Endothelial cell of umbilical vein (primary cell): ENCODE measurements around the gene SMARCC1. TPM values are rescaled to one million over a fixed set of nuclear protein-coding genes. Genes with fewer than 3 reads are reported as not detected.

Experiments used
- BruUV-seq: library from RNA; stranded (reverse); fragments of 400-500 nt; replicated peaks from 2 replicates; lab custom pipeline; 2021; lab: Mats Ljungman, UMichigan
- CTCF ChIA-PET: fragments of 300-600, 350-600 bp; sonication (Branson Sonifier 250); formaldehyde crosslinking; loops from one replicate; lab custom pipeline; 2021; ENCODE audit warnings: antibody characterized with exemption, inconsistent platforms; lab: Charles Lee
- POLR2A ChIA-PET: fragments of 300-600, 350-600 bp; sonication (Branson Sonifier 250); formaldehyde crosslinking; loops from one replicate; lab custom pipeline; 2021; ENCODE audit warnings: antibody characterized with exemption, inconsistent platforms; lab: Charles Lee
- DNase-seq: peaks from one replicate; pipeline ENCODE4 v3.0.0-alpha.2; 2011; ENCODE audit warnings: low read depth, low spot score
- FAIRE-seq: peaks from 2 replicates; lab custom pipeline; 2011; peaks lifted over from hg19 to GRCh38; lab: Jason Lieb, UNC
- H2AFZ ChIP-seq: 2 replicates; pipeline ENCODE4 v1.6.0; 2012; ENCODE audit warnings: low read depth, low read length, control low read depth, inconsistent platforms
- H3K27ac ChIP-seq: 2 replicates; pipeline ENCODE4 v1.5.1; 2011; ENCODE audit warnings: low read depth, mild to moderate bottlenecking, control low read depth, low read length, moderate library complexity; ENCODE audit not compliant: insufficient read depth
- H3K27me3 ChIP-seq, 2 experiments: 2 replicates each; pipeline versions ENCODE4 v1.6.0 to v1.6.1; 2011; ENCODE audit warnings: low read length in 2 of 2, mixed read lengths in 1 of 2; ENCODE audit not compliant: control insufficient read depth in 2 of 2, insufficient read depth in 2 of 2
- H3K36me3 ChIP-seq, 2 experiments: 2 replicates in 1 of 2; 3 replicates in 1 of 2; pipeline ENCODE4 v1.5.1; 2011; ENCODE audit warnings: low read length in 2 of 2, mild to moderate bottlenecking in 1 of 2, moderate library complexity in 1 of 2; ENCODE audit not compliant: control insufficient read depth in 2 of 2, insufficient read depth in 2 of 2; ENCODE audit errors: extremely low read depth in 1 of 2
- H3K4me1 ChIP-seq: 3 replicates; pipeline ENCODE4 v1.5.1; 2011; ENCODE audit warnings: mild to moderate bottlenecking, low read length; ENCODE audit not compliant: control insufficient read depth, insufficient read depth; ENCODE audit errors: extremely low read depth
- H3K4me2 ChIP-seq: 2 replicates; pipeline ENCODE4 v1.6.1; 2011; ENCODE audit warnings: low read length, control low read depth, mixed read lengths; ENCODE audit not compliant: insufficient read depth
- H3K4me3 ChIP-seq, 3 experiments: fragments of 200-600 bp in 1 of 3; sonication (generic), shearing (Covaris generic) in 1 of 3; replicated peaks in 1 of 3; 2 replicates each; pipeline ENCODE4 v1.5.1; 2011 to 2016; ENCODE audit warnings: control low read depth in 3 of 3, low read length in 3 of 3, mild to moderate bottlenecking in 2 of 3, inconsistent platforms in 1 of 3, low read depth in 1 of 3, moderate library complexity in 1 of 3; ENCODE audit not compliant: insufficient read depth in 1 of 3
- H3K79me2 ChIP-seq: 2 replicates; pipeline ENCODE4 v1.6.0; 2012; ENCODE audit warnings: low read length, inconsistent platforms; ENCODE audit not compliant: control insufficient read depth, insufficient read depth
- H3K9ac ChIP-seq: replicated peaks from 2 replicates; pipeline ENCODE3; 2011; ENCODE audit warnings: low read length, control low read depth; ENCODE audit not compliant: insufficient read depth; ENCODE audit errors: extremely low read depth
- H3K9me1 ChIP-seq: replicated peaks from 3 replicates; pipeline ENCODE4 v1.6.0; 2011; ENCODE audit warnings: mild to moderate bottlenecking, low read length; ENCODE audit not compliant: control insufficient read depth, insufficient read depth; ENCODE audit errors: extremely low read depth
- H3K9me3 ChIP-seq: replicated peaks from 2 replicates; pipeline ENCODE4 v1.5.1; 2012; ENCODE audit warnings: low read length, inconsistent platforms; ENCODE audit not compliant: control insufficient read depth, insufficient read depth
- H4K20me1 ChIP-seq: replicated peaks from 2 replicates; pipeline ENCODE3; 2011; ENCODE audit warnings: mild to moderate bottlenecking, low read length; ENCODE audit not compliant: control insufficient read depth, insufficient read depth; ENCODE audit errors: extremely low read depth
- EZH2 ChIP-seq: IDR thresholded peaks from 2 replicates; pipeline ENCODE4 v1.6.1; 2012; ENCODE audit warnings: borderline replicate concordance, low read depth, mild to moderate bottlenecking, moderate library complexity, low read length, inconsistent platforms; ENCODE audit not compliant: severe bottlenecking
- FOS ChIP-seq: IDR thresholded peaks from 2 replicates; pipeline ENCODE4 v1.6.1; 2011; ENCODE audit warnings: mild to moderate bottlenecking, low read length, moderate library complexity, borderline replicate concordance; ENCODE audit not compliant: insufficient read depth
- GATA2 ChIP-seq: IDR thresholded peaks from 2 replicates; pipeline ENCODE4 v1.7.0; 2011; ENCODE audit warnings: low read depth, mild to moderate bottlenecking, moderate library complexity, mixed read lengths, low read length; ENCODE audit not compliant: insufficient read length, insufficient read depth
- JUN ChIP-seq: IDR thresholded peaks from 2 replicates; pipeline ENCODE4 v1.6.1; 2011; ENCODE audit warnings: borderline replicate concordance, low read depth; ENCODE audit not compliant: insufficient read length, insufficient read depth
- MAX ChIP-seq: IDR thresholded peaks from 2 replicates; pipeline ENCODE4 v1.6.1; 2011; ENCODE audit not compliant: insufficient read depth, insufficient read length
- MYC ChIP-seq: IDR thresholded peaks from one replicate; pipeline ENCODE4 v1.6.1; 2011; ENCODE audit warnings: mild to moderate bottlenecking, low read depth, low read length
- POLR2A ChIP-seq: IDR thresholded peaks from 2 replicates; pipeline ENCODE4 v1.6.1; 2012; ENCODE audit warnings: low read depth, mild to moderate bottlenecking, control low read depth, low read length
- POLR2AphosphoS5 ChIP-seq: IDR thresholded peaks from 2 replicates; pipeline ENCODE4 v1.6.1; 2012; ENCODE audit warnings: low read depth, mild to moderate bottlenecking, control low read depth, low read length, moderate library complexity; ENCODE audit not compliant: insufficient read depth
- dilution Hi-C: fragments of 300-500 bp; cut with MboI; formaldehyde crosslinking; loops from one replicate; pipeline ENCODE4 v1.15.0; 2019; ENCODE audit warnings: low sequenced_read_pairs; ENCODE audit not compliant: extremely low pct_ligation_motif_present
- intact Hi-C: fragments of 100-400 bp; cut with micrococcal nuclease; formaldehyde crosslinking; loops from one replicate; pipeline ENCODE4 v1.10.0; 2022
- polyA plus RNA-seq, 4 experiments: library from polyadenylated mRNA; depleted of rRNA in 3 of 4; stranded (reverse) in 3 of 4; unstranded in 1 of 4; fragments of >200 nt; gene quantifications; 2 replicates each; pipeline versions ENCODE4 v1.2.1 to v1.2.3, GENCODE V29; 2011 to 2012; ENCODE audit warnings: missing spikeins in 1 of 4
- total RNA-seq: library from RNA; stranded (reverse); gene quantifications from 2 replicates; pipeline ENCODE4 v1.2.3, GENCODE V29; 2021
- TF ChIP-seq, protein P1 (sequence below), 2 donors: IDR thresholded peaks; 1 replicate in 1 of 2; 2 replicates in 1 of 2; pipeline ENCODE4 v1.5.1; 2011; ENCODE audit warnings: low read length in 2 of 2, mild to moderate bottlenecking in 2 of 2, moderate library complexity in 2 of 2, control low read depth in 1 of 2, inconsistent platforms in 1 of 2, low read depth in 1 of 2; ENCODE audit not compliant: insufficient read depth in 1 of 2; ENCODE audit errors: extremely low read depth in 1 of 2

Gene SMARCC1
- total and polyA plus RNA-seq, 2 donors (not counting 3 experiments of a cell fraction or from before 2014, with no cell fraction given): 23.0 to 138 TPM

GRCh38 chr3:47613722-47614121 lies 168.0 kb downstream of the SMARCC1 start:
- Histone ChIP-seq H3K79me2 (no peaks in the 10 kb centered on the region), H3K9me1 (no peaks in the 10 kb centered on the region), H2AFZ (no peak overlapping the region), H3K36me3 (peaks cover 13 to 14% of the 10 kb centered on the region in 2 experiments), H4K20me1 (no peaks in the 10 kb centered on the region), H3K9me3 (no peaks in the 10 kb centered on the region), H3K9ac (no peak overlapping the region), H3K27ac (no peak overlapping the region), H3K4me1 (peaks cover 8% of the 10 kb centered on the region), H3K4me3 (no peak overlapping the region), H3K27me3 (no peaks in the 10 kb centered on the region), H3K4me2 (no peak overlapping the region)
- DNase-seq: no peak
- BruUV-seq: no TSS peak
- CTCF ChIA-PET: no interaction called here
- dilution Hi-C loops (no loop called here), intact Hi-C loops (no loop called here)
- FAIRE-seq: no peak
- POLR2A ChIA-PET: interaction anchor here (0.6 kb wide), 1 partner anchor 297 kb away, joined by 7 read pairs; no protein-coding TSS in a partner anchor
- TF ChIP-seq JUN: no peak
- no peak for TF ChIP-seq POLR2A

GRCh38 chr3:47612879-47613278 lies 168.8 kb downstream of the SMARCC1 start:
- dilution Hi-C loops: no loop called here
- Histone ChIP-seq H4K20me1 (no peaks in the 10 kb centered on the region), H3K4me2 (no peak overlapping the region), H3K79me2 (no peaks in the 10 kb centered on the region), H3K4me3 (no peak overlapping the region), H2AFZ (no peak overlapping the region), H3K9ac (no peak overlapping the region), H3K9me1 (no peaks in the 10 kb centered on the region), H3K4me1 (peaks cover 8% of the 10 kb centered on the region), H3K36me3 (peaks cover 13% of the 10 kb centered on the region in 2 experiments), H3K27ac (no peak overlapping the region), H3K27me3 (no peaks in the 10 kb centered on the region), H3K9me3 (no peaks in the 10 kb centered on the region)
- TF ChIP-seq GATA2 (no peak), MAX (no peak), POLR2A (no peak), POLR2AphosphoS5 (no peak), JUN (no peak), EZH2 (no peak), FOS (no peak), MYC (no peak)
- TF ChIP-seq, protein P1, sequence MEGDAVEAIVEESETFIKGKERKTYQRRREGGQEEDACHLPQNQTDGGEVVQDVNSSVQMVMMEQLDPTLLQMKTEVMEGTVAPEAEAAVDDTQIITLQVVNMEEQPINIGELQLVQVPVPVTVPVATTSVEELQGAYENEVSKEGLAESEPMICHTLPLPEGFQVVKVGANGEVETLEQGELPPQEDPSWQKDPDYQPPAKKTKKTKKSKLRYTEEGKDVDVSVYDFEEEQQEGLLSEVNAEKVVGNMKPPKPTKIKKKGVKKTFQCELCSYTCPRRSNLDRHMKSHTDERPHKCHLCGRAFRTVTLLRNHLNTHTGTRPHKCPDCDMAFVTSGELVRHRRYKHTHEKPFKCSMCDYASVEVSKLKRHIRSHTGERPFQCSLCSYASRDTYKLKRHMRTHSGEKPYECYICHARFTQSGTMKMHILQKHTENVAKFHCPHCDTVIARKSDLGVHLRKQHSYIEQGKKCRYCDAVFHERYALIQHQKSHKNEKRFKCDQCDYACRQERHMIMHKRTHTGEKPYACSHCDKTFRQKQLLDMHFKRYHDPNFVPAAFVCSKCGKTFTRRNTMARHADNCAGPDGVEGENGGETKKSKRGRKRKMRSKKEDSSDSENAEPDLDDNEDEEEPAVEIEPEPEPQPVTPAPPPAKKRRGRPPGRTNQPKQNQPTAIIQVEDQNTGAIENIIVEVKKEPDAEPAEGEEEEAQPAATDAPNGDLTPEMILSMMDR (IDR thresholded peaks at IDR 0.05; ENCODE audit: extremely low read depth in 1 of 2, insufficient read depth in 1 of 2, low read depth in 1 of 2, low read length in 2 of 2): no peak
- ChIA-PET CTCF (interaction anchor here (1.1 kb wide), 1 partner anchor 12 kb away, joined by 5 read pairs; no protein-coding TSS in a partner anchor), POLR2A (no interaction called here)
- BruUV-seq: no TSS peak
- intact Hi-C loops: no loop called here
- no peak for FAIRE-seq
- no peak for DNase-seq
